ENCODE measurements around the gene TCF23. TPM values are rescaled to one million over a fixed set of nuclear protein-coding genes. Genes with fewer than 3 reads are reported as not detected.

The TCF23 gene
- total RNA-seq, 2 experiments from 2014 or later, result 0.02 TPM; not detected in 1

Other genes with a start within 250 kb of the TCF23 start
- 1 to 10 TPM; 3.2 to 4.1 TPM for gene MAPRE3, start 178.4 kb upstream of the TCF23 start, total RNA-seq
- gene TMEM214, start 116.0 kb upstream of the TCF23 start, total RNA-seq, result 10 to 100 TPM; 54.1 to 69.1 TPM
- gene AGBL5, start 97.3 kb upstream of the TCF23 start, total RNA-seq, result 10 to 100 TPM; 12.5 to 14.5 TPM
- 100 to 1,000 TPM; 305 to 406 TPM for gene OST4, start 77.3 kb upstream of the TCF23 start, total RNA-seq
- gene EMILIN1, start 70.4 kb upstream of the TCF23 start, total RNA-seq, result under 1 TPM; 0.40 to 0.46 TPM
- 10 to 100 TPM; 10.6 to 12.7 TPM for gene KHK, start 62.2 kb upstream of the TCF23 start, total RNA-seq
- 1 to 10 TPM; 6.4 to 7.0 TPM for gene CGREF1, start 29.9 kb upstream of the TCF23 start, total RNA-seq
- under 1 TPM; 0.39 to 0.65 TPM for gene ABHD1, start 25.2 kb upstream of the TCF23 start, total RNA-seq
- 10 to 100 TPM; 59.7 to 59.9 TPM for gene PREB, start 14.4 kb upstream of the TCF23 start, total RNA-seq
- gene PRR30, start 9.6 kb upstream of the TCF23 start, total RNA-seq, result not detected
- gene ATRAID, start 63.0 kb downstream of the TCF23 start, total RNA-seq, result 10 to 100 TPM; 69.9 to 83.4 TPM
- 10 to 100 TPM; 27.3 to 34.9 TPM for gene SLC5A6, start 63.3 kb downstream of the TCF23 start, total RNA-seq
- 100 to 1,000 TPM; 107 to 147 TPM for gene CAD, start 68.4 kb downstream of the TCF23 start, total RNA-seq
- gene SLC30A3, start 114.0 kb downstream of the TCF23 start, total RNA-seq, result under 1 TPM; 0.53 to 0.86 TPM
- gene DNAJC5G, start 126.4 kb downstream of the TCF23 start, total RNA-seq, result not detected
- under 1 TPM; 0.09 to 0.11 TPM for gene TRIM54, start 133.4 kb downstream of the TCF23 start, total RNA-seq
- gene UCN, start 159.4 kb downstream of the TCF23 start, total RNA-seq, result 1 to 10 TPM; 1.4 to 1.5 TPM
- gene MPV17, start 174.1 kb downstream of the TCF23 start, total RNA-seq, result 100 to 1,000 TPM in 1 of 2 experiments, 10 to 100 TPM in 1; 93.4 to 103 TPM
- gene GTF3C2, start 207.8 kb downstream of the TCF23 start, total RNA-seq, result 10 to 100 TPM; 60.3 to 70.2 TPM
- 10 to 100 TPM; 31.0 to 39.2 TPM for gene EIF2B4, start 221.3 kb downstream of the TCF23 start, total RNA-seq
- gene SNX17, start 221.6 kb downstream of the TCF23 start, total RNA-seq, result 10 to 100 TPM; 63.9 to 82.1 TPM
- 10 to 100 TPM in 1 of 2 experiments, 1 to 10 TPM in 1; 7.7 to 10.5 TPM for gene ZNF513, start 231.7 kb downstream of the TCF23 start, total RNA-seq

Measured in activated CD4-positive, alpha-beta T cell treated with anti-CD3 and anti-CD28 coated beads for 36 hours (primary cell).